Uterus (tissue), 2 donors: ENCODE results near the gene SNAP29.

Experiments
- CTCF ChIP-seq, 4 experiments: fragments of 200-600 bp in 2 of 4; fragments of 450-650 bp in 2 of 4; sonication (generic) in 2 of 4; IDR thresholded peaks; one replicate each; pipeline ENCODE4 v1.5.1; 2016 to 2019; ENCODE audit warnings: antibody characterized with exemption in 4 of 4, mild to moderate bottlenecking in 2 of 4, moderate library complexity in 1 of 4
- POLR2A ChIP-seq, 2 donors: fragments of 450-650 bp; IDR thresholded peaks; one replicate each; pipeline ENCODE4 v1.6.1; 2016; ENCODE audit warnings: antibody characterized with exemption in 2 of 2, mild to moderate bottlenecking in 1 of 2, moderate library complexity in 1 of 2

GRCh38 chr22:20819471-20819870 lies 39.3 kb upstream of the SNAP29 start:
- TF ChIP-seq CTCF (IDR thresholded peaks at IDR 0.05) (no peak), POLR2A (IDR thresholded peaks at IDR 0.05) (no peak)
